Ascending aorta (tissue), 2 donors: ENCODE results near the gene PDLIM3. TPM values are rescaled to one million over a fixed set of nuclear protein-coding genes. Genes with fewer than 3 reads are reported as not detected.

ENCODE experiments used
- DNase-seq, 2 donors: peaks; one replicate each; pipeline ENCODE4 v3.0.0-alpha.2; 2019; ENCODE audit warnings: low spot score in 2 of 2
- H3K27ac ChIP-seq, 2 donors: fragments of 200-600 bp; sonication (generic); one replicate each; pipeline ENCODE4 v1.5.1; 2016 to 2017; ENCODE audit warnings: mild to moderate bottlenecking in 1 of 2
- H3K27me3 ChIP-seq: fragments of 200-600 bp; sonication (generic); one replicate; pipeline ENCODE4 v1.5.1; 2017
- H3K36me3 ChIP-seq, 2 donors: fragments of 200-600 bp; sonication (generic); one replicate each; pipeline ENCODE4 v1.5.1; 2016
- H3K4me1 ChIP-seq, 2 donors: fragments of 200-600 bp; sonication (generic); one replicate each; pipeline ENCODE4 v1.5.1; 2016 to 2017; ENCODE audit warnings: mild to moderate bottlenecking in 1 of 2
- H3K4me3 ChIP-seq, 2 donors: fragments of 200-600 bp; sonication (generic); one replicate each; pipeline ENCODE4 v1.5.1; 2016 to 2017; ENCODE audit warnings: mild to moderate bottlenecking in 1 of 2
- H3K9me3 ChIP-seq, 2 donors: fragments of 200-600 bp; sonication (generic); one replicate each; pipeline ENCODE4 v1.5.1; 2016
- intact Hi-C: fragments of 100-400 bp; cut with DNase I; formaldehyde crosslinking; loops from one replicate; pipeline ENCODE4 v1.15.1; 2023
- total RNA-seq: library from RNA; depleted of rRNA; stranded (reverse); fragments of >200 nt; gene quantifications from one replicate; pipeline ENCODE4 v1.1.0, GENCODE V29; 2016
- TF ChIP-seq, protein P1 (sequence below), 3 experiments: fragments of 200-600 bp in 2 of 3; fragments of 450-650 bp in 1 of 3; sonication (generic) in 2 of 3; IDR thresholded peaks; one replicate each; pipeline ENCODE4 v1.5.1; 2016 to 2019; ENCODE audit warnings: antibody characterized with exemption in 3 of 3, mild to moderate bottlenecking in 1 of 3, moderate library complexity in 1 of 3

Gene PDLIM3
- total RNA-seq, 1 donor from 2014 or later, result 445 TPM

DNA sequence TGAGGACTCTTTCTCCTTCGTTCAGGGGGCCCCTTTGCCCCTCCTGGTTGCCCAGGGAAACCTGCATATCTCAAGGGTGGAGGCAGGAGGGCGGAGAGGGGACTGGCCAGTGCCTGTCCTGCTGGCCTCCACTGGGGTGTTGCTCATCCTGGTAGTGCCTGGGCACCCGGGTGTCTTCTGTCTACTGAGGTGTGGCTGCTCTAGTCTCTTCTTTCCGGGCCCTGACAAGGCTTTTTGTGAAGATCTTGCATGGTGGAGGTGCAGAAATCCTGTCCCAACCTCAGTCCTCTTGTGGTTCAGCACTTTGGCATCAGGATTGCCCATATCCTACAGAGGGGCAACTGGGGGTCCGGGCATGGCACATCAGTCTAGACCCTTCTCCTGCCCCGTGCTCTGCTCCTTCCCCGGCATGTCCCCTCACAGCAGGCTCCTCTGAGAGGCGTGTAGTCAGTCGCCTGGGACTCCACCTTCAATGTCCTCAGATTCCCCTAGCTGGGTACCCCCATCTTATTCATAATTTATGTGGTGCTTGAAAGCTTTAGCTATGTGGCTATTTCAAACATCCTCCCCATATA lies 65.6 kb downstream of the PDLIM3 start:
- TF ChIP-seq, protein P1, sequence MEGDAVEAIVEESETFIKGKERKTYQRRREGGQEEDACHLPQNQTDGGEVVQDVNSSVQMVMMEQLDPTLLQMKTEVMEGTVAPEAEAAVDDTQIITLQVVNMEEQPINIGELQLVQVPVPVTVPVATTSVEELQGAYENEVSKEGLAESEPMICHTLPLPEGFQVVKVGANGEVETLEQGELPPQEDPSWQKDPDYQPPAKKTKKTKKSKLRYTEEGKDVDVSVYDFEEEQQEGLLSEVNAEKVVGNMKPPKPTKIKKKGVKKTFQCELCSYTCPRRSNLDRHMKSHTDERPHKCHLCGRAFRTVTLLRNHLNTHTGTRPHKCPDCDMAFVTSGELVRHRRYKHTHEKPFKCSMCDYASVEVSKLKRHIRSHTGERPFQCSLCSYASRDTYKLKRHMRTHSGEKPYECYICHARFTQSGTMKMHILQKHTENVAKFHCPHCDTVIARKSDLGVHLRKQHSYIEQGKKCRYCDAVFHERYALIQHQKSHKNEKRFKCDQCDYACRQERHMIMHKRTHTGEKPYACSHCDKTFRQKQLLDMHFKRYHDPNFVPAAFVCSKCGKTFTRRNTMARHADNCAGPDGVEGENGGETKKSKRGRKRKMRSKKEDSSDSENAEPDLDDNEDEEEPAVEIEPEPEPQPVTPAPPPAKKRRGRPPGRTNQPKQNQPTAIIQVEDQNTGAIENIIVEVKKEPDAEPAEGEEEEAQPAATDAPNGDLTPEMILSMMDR (IDR thresholded peaks at IDR 0.05), result no peak
- Histone ChIP-seq H3K27ac (no peak overlapping the region), H3K36me3 (no peaks in the 10 kb centered on the region), H3K4me1 (peaks cover 0 to 2% of the 10 kb centered on the region in 2 donors), H3K9me3 (no peaks in the 10 kb centered on the region), H3K4me3 (no peak overlapping the region), H3K27me3 (no peaks in the 10 kb centered on the region)
- DNase-seq, result no peak
- intact Hi-C loops, result loop anchor here (2.0 to 5.0 kb wide), 5 partner anchors 43 to 558 kb away; partner anchors contain the start of gene ANKRD37

DNA sequence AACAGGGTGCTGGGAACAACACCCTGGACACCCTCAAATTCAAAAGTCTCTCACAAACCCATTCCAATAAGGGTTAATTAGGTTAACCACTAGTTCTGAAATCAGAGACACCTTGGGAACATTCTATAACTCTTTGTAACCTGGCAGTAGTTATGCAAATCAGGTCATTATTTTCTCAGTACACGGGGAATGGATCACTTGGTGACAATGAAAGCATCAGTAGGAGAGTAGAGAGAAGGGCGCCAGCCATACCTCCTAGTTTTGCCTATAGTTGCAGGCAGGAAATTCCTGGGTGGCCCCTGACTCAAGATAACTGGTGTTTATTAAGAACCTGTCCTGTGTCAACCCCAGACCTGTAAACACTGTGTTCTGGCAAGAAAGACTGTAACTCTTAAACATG lies 66.3 kb downstream of the PDLIM3 start:
- intact Hi-C loops, result no loop called here
- peaks cover 0 to 2% of the 10 kb centered on the region in 2 donors for H3K4me1 ChIP-seq
- H3K9me3 ChIP-seq, result no peaks in the 10 kb centered on the region
- no peak for DNase-seq
- no peak overlapping the region for H3K4me3 ChIP-seq
- TF ChIP-seq, protein P1 (IDR thresholded peaks at IDR 0.05), result no peak
- H3K27me3 ChIP-seq, result no peaks in the 10 kb centered on the region
- H3K27ac ChIP-seq, result no peak overlapping the region
- no peaks in the 10 kb centered on the region for H3K36me3 ChIP-seq

DNA sequence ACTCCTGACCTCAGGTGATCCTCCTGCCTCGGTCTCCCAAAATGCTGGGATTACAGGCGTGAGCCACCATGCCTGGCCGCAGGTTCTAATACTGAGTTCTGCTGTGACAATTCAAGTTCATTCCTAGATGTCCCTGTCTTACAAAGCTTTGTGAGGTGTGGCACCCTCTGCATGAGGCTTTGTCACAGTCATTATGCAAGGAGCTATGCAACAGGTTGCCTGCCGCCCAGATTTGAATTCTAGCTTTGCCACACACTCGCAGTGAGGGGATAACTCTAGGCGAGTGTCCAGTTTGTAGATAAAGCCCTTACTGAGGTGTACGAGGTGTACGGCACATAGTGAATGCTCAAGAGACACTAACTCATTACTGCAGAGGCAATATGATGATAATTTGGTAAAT lies 67.3 kb downstream of the PDLIM3 start:
- TF ChIP-seq, protein P1 (IDR thresholded peaks at IDR 0.05), result no peak
- Histone ChIP-seq H3K9me3 (no peaks in the 10 kb centered on the region), H3K27ac (no peak overlapping the region), H3K27me3 (no peaks in the 10 kb centered on the region), H3K4me3 (no peak overlapping the region), H3K4me1 (peaks cover 0 to 2% of the 10 kb centered on the region in 2 donors), H3K36me3 (no peaks in the 10 kb centered on the region)
- DNase-seq, result no peak
- intact Hi-C loops, result no loop called here

DNA sequence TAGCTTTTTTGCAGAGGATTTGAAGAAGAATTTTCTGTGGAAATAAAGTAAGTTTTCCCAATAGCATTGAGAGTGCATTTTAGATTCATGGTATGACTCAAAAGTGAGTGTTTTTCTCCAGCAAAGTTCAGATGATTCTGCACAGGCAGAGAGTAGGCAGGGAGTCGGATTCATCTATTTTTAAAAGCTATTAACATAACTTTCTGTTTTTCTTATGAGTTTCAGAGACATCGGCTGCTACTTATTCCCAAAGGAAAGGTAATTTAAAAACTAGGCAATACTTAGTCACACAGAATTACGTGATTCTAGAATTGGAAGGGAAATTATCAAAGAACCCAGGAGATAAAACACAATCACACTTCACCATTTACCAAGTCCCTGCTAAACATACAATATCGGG lies 68.2 kb downstream of the PDLIM3 start:
- Histone ChIP-seq H3K9me3 (no peaks in the 10 kb centered on the region), H3K27ac (no peak overlapping the region), H3K27me3 (no peaks in the 10 kb centered on the region), H3K4me3 (no peak overlapping the region), H3K4me1 (peaks cover 0 to under 1% of the 10 kb centered on the region in 2 donors), H3K36me3 (no peaks in the 10 kb centered on the region)
- intact Hi-C loops, result no loop called here
- no peak for DNase-seq
- TF ChIP-seq, protein P1 (IDR thresholded peaks at IDR 0.05), result no peak

DNA sequence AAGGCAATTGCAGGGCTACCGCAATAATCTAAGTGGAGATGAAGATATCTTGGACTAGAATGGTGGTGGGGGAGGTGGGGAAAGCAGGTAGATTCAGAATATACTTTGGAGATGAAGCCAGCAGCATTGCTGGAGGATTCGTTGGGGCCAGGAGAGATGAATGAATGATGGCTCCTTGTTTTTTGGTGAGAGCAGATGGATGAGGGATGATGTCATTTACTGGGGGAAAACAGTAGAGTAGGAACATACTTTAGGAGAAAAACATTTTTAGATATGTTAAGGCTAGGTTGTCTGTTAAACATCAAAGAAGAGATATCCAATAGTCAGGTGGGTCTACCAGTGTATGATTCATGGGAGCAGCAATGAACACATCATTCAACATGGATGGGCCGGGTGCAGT lies 69.6 kb downstream of the PDLIM3 start:
- no peaks in the 10 kb centered on the region for H3K9me3 ChIP-seq
- no peak overlapping the region for H3K27ac ChIP-seq
- no peak for DNase-seq
- H3K4me3 ChIP-seq, result no peak overlapping the region
- H3K4me1 ChIP-seq, result no peaks in the 10 kb centered on the region
- TF ChIP-seq, protein P1 (IDR thresholded peaks at IDR 0.05), result no peak
- H3K36me3 ChIP-seq, result no peaks in the 10 kb centered on the region
- H3K27me3 ChIP-seq, result no peaks in the 10 kb centered on the region
- intact Hi-C loops, result no loop called here

DNA sequence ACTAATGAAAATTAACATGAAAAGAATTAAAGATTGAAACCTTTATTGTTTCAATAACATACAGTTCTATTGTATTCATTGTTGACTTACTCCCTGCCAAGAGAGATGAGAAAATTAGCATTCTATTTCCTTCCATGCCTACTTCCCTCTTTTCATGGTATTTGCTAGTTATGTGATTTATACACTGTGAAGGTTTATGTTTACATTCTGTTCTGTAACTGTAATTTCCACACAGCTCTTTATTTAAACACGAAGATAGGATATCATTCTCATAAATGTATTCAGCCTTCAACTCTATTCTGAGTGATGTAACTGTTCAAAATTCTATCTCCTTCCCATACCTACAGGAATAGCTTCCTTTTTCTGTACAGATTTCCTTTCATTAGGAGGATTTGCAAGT lies 70.4 kb downstream of the PDLIM3 start:
- no peaks in the 10 kb centered on the region for H3K27me3 ChIP-seq
- DNase-seq, result no peak
- H3K4me3 ChIP-seq, result no peak overlapping the region
- TF ChIP-seq, protein P1 (IDR thresholded peaks at IDR 0.05), result no peak
- intact Hi-C loops, result no loop called here
- H3K27ac ChIP-seq, result no peak overlapping the region
- no peaks in the 10 kb centered on the region for H3K4me1 ChIP-seq
- H3K36me3 ChIP-seq, result no peaks in the 10 kb centered on the region
- H3K9me3 ChIP-seq, result no peaks in the 10 kb centered on the region
